Astrocyte (in vitro differentiated cells and primary cell): ENCODE measurements around the gene MYO15A.

ENCODE experiments used
- CTCF ChIP-seq: IDR thresholded peaks from 2 replicates; pipeline ENCODE4 v1.5.1; 2011; ENCODE audit warnings: low read depth, mild to moderate bottlenecking, inconsistent platforms, low read length, moderate library complexity; ENCODE audit not compliant: insufficient read depth
- EZH2 ChIP-seq: IDR thresholded peaks from 2 replicates; pipeline ENCODE4 v1.6.1; 2012; ENCODE audit warnings: mild to moderate bottlenecking, low read length, inconsistent platforms; ENCODE audit not compliant: insufficient read depth

- TF ChIP-seq CTCF, result no peak
- no peak for TF ChIP-seq EZH2
Measured at GRCh38 chr17:18101828-18102227, 6.7 kb upstream of the MYO15A start.
